GM23338 (cell line): Measurements from ENCODE around the gene TUBB1. TPM values are rescaled to one million over a fixed set of nuclear protein-coding genes. Genes with fewer than 3 reads are reported as not detected.

Source experiments
- ATAC-seq: fragments of 200-7000 bp; cut with Tn5 transposase; 3 replicates; pipeline ENCODE4 v1.9.1; 2020
- DNase-seq: peaks from one replicate; pipeline ENCODE4 v3.0.0-alpha.2; 2015; ENCODE audit warnings: low spot score
- H2AFZ ChIP-seq: fragments of 200-600 bp; sonication (generic); 2 replicates; pipeline ENCODE4 v1.8.0; 2016; ENCODE audit warnings: antibody characterized with exemption, mild to moderate bottlenecking, moderate library complexity
- H3F3A ChIP-seq: fragments of 200-600 bp; sonication (generic); replicated peaks from 2 replicates; pipeline ENCODE4 v1.8.0; 2017; ENCODE audit warnings: antibody characterized with exemption, mixed run types, low read depth
- H3K27ac ChIP-seq: fragments of 200-600 bp; sonication (generic); 2 replicates; pipeline ENCODE4 v1.6.1; 2016; ENCODE audit warnings: low read depth
- H3K27me3 ChIP-seq: fragments of 200-600 bp; sonication (generic); 2 replicates; pipeline ENCODE4 v1.8.0; 2016; ENCODE audit warnings: mild to moderate bottlenecking, mixed run types, moderate library complexity; ENCODE audit not compliant: insufficient read depth
- H3K36me3 ChIP-seq: fragments of 200-600 bp; sonication (generic); 2 replicates; pipeline ENCODE4 v1.8.0; 2016; ENCODE audit warnings: mild to moderate bottlenecking; ENCODE audit not compliant: insufficient read depth
- H3K4me1 ChIP-seq: fragments of 200-600 bp; sonication (generic); 2 replicates; pipeline ENCODE4 v1.8.0; 2016; ENCODE audit warnings: mild to moderate bottlenecking, moderate library complexity; ENCODE audit not compliant: insufficient read depth
- H3K4me2 ChIP-seq: fragments of 200-600 bp; sonication (generic); 2 replicates; pipeline ENCODE4 v1.7.1; 2017; ENCODE audit warnings: mixed run types
- H3K4me3 ChIP-seq: fragments of 200-600 bp; sonication (generic); 2 replicates; pipeline ENCODE4 v1.6.1; 2016; ENCODE audit warnings: mixed run types
- H3K79me2 ChIP-seq: fragments of 200-600 bp; sonication (generic); replicated peaks from 2 replicates; pipeline ENCODE4 v1.8.0; 2017; ENCODE audit warnings: mild to moderate bottlenecking; ENCODE audit not compliant: insufficient read depth
- H3K9me2 ChIP-seq: fragments of 200-600 bp; sonication (generic); 2 replicates; pipeline ENCODE4 v1.8.0; 2017; ENCODE audit not compliant: insufficient read depth
- H4K20me1 ChIP-seq: fragments of 200-600 bp; sonication (generic); replicated peaks from 2 replicates; pipeline ENCODE4 v1.8.0; 2017; ENCODE audit warnings: mild to moderate bottlenecking; ENCODE audit not compliant: insufficient read depth
- H3K27ac Mint-ChIP-seq: 2 replicates; pipeline ENCODE4 v1.8.0; 2020; ENCODE audit warnings: inconsistent platforms, mild to moderate bottlenecking, moderate library complexity, mixed read lengths
- H3K27me3 Mint-ChIP-seq: 3 replicates; pipeline ENCODE4 v1.8.0; 2022; ENCODE audit warnings: low read depth, mild to moderate bottlenecking, moderate library complexity, mixed read lengths, inconsistent platforms; ENCODE audit not compliant: insufficient read depth, poor library complexity
- H3K36me3 Mint-ChIP-seq: 3 replicates; pipeline ENCODE4 v1.8.0; 2021; ENCODE audit warnings: low read depth, mild to moderate bottlenecking, inconsistent platforms, moderate library complexity, mixed read lengths
- H3K4me1 Mint-ChIP-seq: 3 replicates; pipeline ENCODE4 v1.8.0; 2020; ENCODE audit warnings: mild to moderate bottlenecking, inconsistent platforms, mixed read lengths
- H3K4me3 Mint-ChIP-seq: 3 replicates; pipeline ENCODE4 v1.8.0; 2021; ENCODE audit warnings: moderate library complexity, mild to moderate bottlenecking, inconsistent platforms, mixed read lengths
- H3K9me3 Mint-ChIP-seq: 3 replicates; pipeline ENCODE4 v1.8.0; 2020; ENCODE audit warnings: moderate library complexity, mild to moderate bottlenecking, inconsistent platforms, mixed read lengths
- CREB1 ChIP-seq: fragments of 250-450 bp; sonication (Bioruptor Pico); IDR thresholded peaks from 2 replicates; pipeline ENCODE4 v1.5.0; 2020; ENCODE audit warnings: low read depth, mild to moderate bottlenecking, moderate library complexity
- ETS1 ChIP-seq: IDR thresholded peaks from 2 replicates; pipeline ENCODE4 v1.6.1; 2016; ENCODE audit warnings: antibody characterized with exemption
- EZH2 ChIP-seq: fragments of 200-600 bp; sonication (generic); IDR thresholded peaks from one replicate; pipeline ENCODE4 v1.8.0; 2017; ENCODE audit warnings: antibody characterized with exemption, mild to moderate bottlenecking, low read depth; ENCODE audit not compliant: unreplicated experiment
- JUNB ChIP-seq: IDR thresholded peaks from one replicate; pipeline ENCODE4 v1.6.1; 2016; ENCODE audit warnings: antibody characterized with exemption; ENCODE audit not compliant: unreplicated experiment
- POLR2AphosphoS5 ChIP-seq: IDR thresholded peaks from 2 replicates; pipeline ENCODE4 v1.6.1; 2016; ENCODE audit warnings: antibody characterized with exemption, low read depth
- REST ChIP-seq: IDR thresholded peaks from one replicate; pipeline ENCODE4 v1.6.1; 2018; ENCODE audit warnings: antibody characterized with exemption; ENCODE audit not compliant: unreplicated experiment
- STAT1 ChIP-seq: IDR thresholded peaks from one replicate; pipeline ENCODE4 v1.6.1; 2016; ENCODE audit warnings: antibody characterized with exemption; ENCODE audit not compliant: unreplicated experiment
- polyA plus RNA-seq: library from polyadenylated mRNA; unstranded; fragments of >200 nt; fragmentation: Nextera tagmentation; extraction: Ambion mirVana; gene quantifications from 2 replicates; pipeline ENCODE4 v1.2.1, GENCODE V29; 2016
- total RNA-seq: library from RNA; depleted of rRNA; stranded (reverse); fragments of >200 nt; shearing (Covaris generic); gene quantifications from 2 replicates; pipeline ENCODE4 v1.2.3, GENCODE V29; 2014

TUBB1 gene
- total and polyA plus RNA-seq, 2 experiments from 2014 or later, result not detected

- Histone ChIP-seq H2AFZ (peak within 1 kb of the TSS; percentile 98), H3K9me2 (no peaks in the 10 kb centered on the region), H4K20me1 (peaks cover 24% of the 10 kb centered on the region), H3F3A (peaks cover 6% of the 10 kb centered on the region; the same call in 1 of the 2 replicates), H3K79me2 (peaks cover 50% of the 10 kb centered on the region), H3K4me2 (peak within 1 kb of the TSS; percentile 82), H3K4me3 (peak within 1 kb of the TSS; percentile 77), H3K27ac (no peak within 1 kb of the TSS), H3K4me1 (0 out of 2 replicates have a peak, but pooled peaks cover 3% of the 10 kb centered on the region), H3K36me3 (peaks cover 7% of the 10 kb centered on the region; the same call in 1 of the 2 replicates), H3K27me3 (no peaks in the 10 kb centered on the region)
- H3K36me3 Mint-ChIP-seq, result peaks cover 14% of the 10 kb centered on the region
- H3K27me3 Mint-ChIP-seq, result peaks cover 6% of the 10 kb centered on the region
- H3K27ac Mint-ChIP-seq, result peak within 1 kb of the TSS; percentile 94
- H3K4me3 Mint-ChIP-seq, result peak within 1 kb of the TSS; percentile 93
- H3K4me1 Mint-ChIP-seq, result peaks cover 16% of the 10 kb centered on the region
- no peaks in the 10 kb centered on the region for H3K9me3 Mint-ChIP-seq
- DNase-seq, result peak; percentile 50
- peak; percentile 63 for ATAC-seq
- peak; percentile 38; the same call in 1 of the 2 replicates for TF ChIP-seq POLR2AphosphoS5
- no peak for TF ChIP-seq CREB1 (CRISPR knock-in tag)
These were observed 23.0 kb downstream of the TUBB1 start, which contains the start of gene PRELID3B for GRCh38 chr20:59042151-59042795. TSS of gene PRELID3B (minus strand) at chr20:59042786. CDS start at chr20:59042730, 56 bp downstream.

- H3K4me2 ChIP-seq, result peak overlapping the region; percentile 82
- no peak overlapping the region for H3K27ac ChIP-seq
- H3K36me3 ChIP-seq, result no peaks in the 10 kb centered on the region
- peaks cover 24% of the 10 kb centered on the region for H4K20me1 ChIP-seq
- H3K9me2 ChIP-seq, result no peaks in the 10 kb centered on the region
- peak overlapping the region; percentile 94 for H3K27ac Mint-ChIP-seq
- peaks cover 43% of the 10 kb centered on the region for H3K79me2 ChIP-seq
- H3K36me3 Mint-ChIP-seq, result peaks cover 6% of the 10 kb centered on the region
- H3K4me3 Mint-ChIP-seq, result peak overlapping the region; percentile 93
- DNase-seq (peak; percentile 94), ATAC-seq (peak; percentile 93)
- peaks cover 6% of the 10 kb centered on the region for H3K27me3 Mint-ChIP-seq
- H3K27me3 ChIP-seq, result no peaks in the 10 kb centered on the region
- no peaks in the 10 kb centered on the region for H3K9me3 Mint-ChIP-seq
- peaks cover 16% of the 10 kb centered on the region for H3K4me1 Mint-ChIP-seq
- peaks cover 6% of the 10 kb centered on the region; the same call in 1 of the 2 replicates for H3F3A ChIP-seq
- no peak for TF ChIP-seq ETS1
- no peak for TF ChIP-seq EZH2
- no peak for TF ChIP-seq REST
- no peak for TF ChIP-seq JUNB
- no peak for TF ChIP-seq STAT1
- peak; percentile 76 for TF ChIP-seq POLR2AphosphoS5
- TF ChIP-seq CREB1 (CRISPR knock-in tag), result peak; percentile 64
- peak overlapping the region; percentile 77 for H3K4me3 ChIP-seq
- H3K4me1 ChIP-seq, result 0 out of 2 replicates have a peak, but pooled peaks cover 3% of the 10 kb centered on the region
- peak overlapping the region; percentile 98 for H2AFZ ChIP-seq
These were observed 23.8 kb downstream of the TUBB1 start for GRCh38 chr20:59042796-59043631.
